NCI-H2196 (cell line): Measurements from ENCODE around the gene FOXO3.

Source experiments
- DNase-seq: peaks from one replicate; lab custom pipeline; 2025; ENCODE audit not compliant: unreplicated experiment; lab: John Stamatoyannopoulos, UW

The FOXO3 gene

GRCh38 chr6:108711071-108711470 lies 150.4 kb downstream of the FOXO3 start:
- no peak for DNase-seq

GRCh38 chr6:108711826-108712225 lies 151.1 kb downstream of the FOXO3 start:
- DNase-seq, result no peak

- no peak for DNase-seq
Observed at GRCh38 chr6:108712946-108713345, 152.2 kb downstream of the FOXO3 start.

- DNase-seq, result no peak
Observed at GRCh38 chr6:108714101-108714765, 153.5 kb downstream of the FOXO3 start.

GRCh38 chr6:108714766-108715414 lies 154.2 kb downstream of the FOXO3 start:
- no peak for DNase-seq

GRCh38 chr6:108715832-108716231 lies 155.1 kb downstream of the FOXO3 start:
- no peak for DNase-seq

- DNase-seq, result no peak
Observed at GRCh38 chr6:108716801-108717791, 156.4 kb downstream of the FOXO3 start.

- DNase-seq, result no peak
Observed at GRCh38 chr6:108719477-108719876, 158.8 kb downstream of the FOXO3 start.

GRCh38 chr6:108720827-108721226 lies 160.1 kb downstream of the FOXO3 start:
- no peak for DNase-seq

- DNase-seq, result no peak
Observed at GRCh38 chr6:108721286-108721685, 160.6 kb downstream of the FOXO3 start.

- DNase-seq, result no peak
Observed at GRCh38 chr6:108723594-108723993, 162.9 kb downstream of the FOXO3 start.

GRCh38 chr6:108726726-108727339 lies 166.1 kb downstream of the FOXO3 start:
- no peak for DNase-seq

- DNase-seq, result no peak
Observed at GRCh38 chr6:108727966-108728730, 167.4 kb downstream of the FOXO3 start.

- DNase-seq, result no peak
Observed at GRCh38 chr6:108728826-108729225, 168.1 kb downstream of the FOXO3 start.

- no peak for DNase-seq
Observed at GRCh38 chr6:108730635-108731515, 170.2 kb downstream of the FOXO3 start.

GRCh38 chr6:108732091-108732870 lies 171.6 kb downstream of the FOXO3 start:
- no peak for DNase-seq

GRCh38 chr6:108733051-108733450 lies 172.3 kb downstream of the FOXO3 start:
- no peak for DNase-seq

GRCh38 chr6:108733706-108734265 lies 173.1 kb downstream of the FOXO3 start:
- no peak for DNase-seq
